Prostate gland (tissue), 2 donors: ENCODE measurements around the gene PLA2G4E. TPM values are rescaled to one million over a fixed set of nuclear protein-coding genes. Genes with fewer than 3 reads are reported as not detected.

Source experiments
- DNase-seq: peaks from one replicate; pipeline ENCODE4 v3.0.0-alpha.2; 2019; ENCODE audit warnings: low spot score
- H3K27ac ChIP-seq, 2 donors: fragments of 200-600 bp; sonication (generic); 2 replicates each; pipeline ENCODE4 v1.5.1; 2017 to 2019
- H3K27me3 ChIP-seq: fragments of 200-600 bp; sonication (generic); replicated peaks from 2 replicates; pipeline ENCODE4 v1.5.1; 2019; ENCODE audit not compliant: insufficient read depth
- H3K36me3 ChIP-seq, 2 donors: fragments of 200-600 bp; sonication (generic); 1 replicate in 1 of 2; 2 replicates in 1 of 2; pipeline versions ENCODE4 v1.5.1 to v1.8.1; 2017 to 2019
- H3K4me1 ChIP-seq: fragments of 200-600 bp; sonication (generic); replicated peaks from 2 replicates; pipeline ENCODE4 v1.5.1; 2019
- H3K4me3 ChIP-seq, 2 donors: fragments of 200-600 bp; sonication (generic); 2 replicates each; pipeline ENCODE4 v1.5.1; 2017 to 2019
- H3K9me3 ChIP-seq: fragments of 200-600 bp; sonication (generic); 2 replicates; pipeline ENCODE4 v1.5.1; 2017
- CTCF ChIP-seq, 4 experiments: fragments of 200-600 bp in 2 of 4; fragments of 450-650 bp in 2 of 4; sonication (generic) in 2 of 4; IDR thresholded peaks; 1 replicate in 3 of 4; 2 replicates in 1 of 4; pipeline ENCODE4 v1.5.1; 2016 to 2019; ENCODE audit warnings: antibody characterized with exemption in 4 of 4, mild to moderate bottlenecking in 2 of 4, moderate library complexity in 2 of 4
- POLR2A ChIP-seq: fragments of 450-650 bp; IDR thresholded peaks from one replicate; pipeline ENCODE4 v1.6.1; 2016; ENCODE audit warnings: antibody characterized with exemption, mild to moderate bottlenecking
- POLR2AphosphoS5 ChIP-seq: sonication (generic); formaldehyde crosslinking; IDR thresholded peaks from one replicate; pipeline ENCODE4 v1.6.1; 2017; ENCODE audit warnings: antibody characterized with exemption
- WGBS: methylation state at CpG from one replicate; pipeline ENCODE4 v1.1.5; 2018; 5-methylcytosine and 5-hydroxymethylcytosine counted together
- intact Hi-C: fragments of 100-400 bp; cut with DNase I; formaldehyde crosslinking; loops from one replicate; pipeline ENCODE4 v1.14.2; 2022
- total RNA-seq, 2 donors: library from RNA; depleted of rRNA; stranded (reverse); fragments of >200 nt; gene quantifications; one replicate each; pipeline ENCODE4 v1.1.0, GENCODE V29; 2016

PLA2G4E gene
- total RNA-seq, 2 donors from 2014 or later: 0.17 to 0.18 TPM

- intact Hi-C loops: no loop called here
- no peak for TF ChIP-seq POLR2A
- TF ChIP-seq POLR2AphosphoS5: no peak
- no peak for TF ChIP-seq CTCF (IDR thresholded peaks at IDR 0.05)
- H3K36me3 ChIP-seq: no peaks in the 10 kb centered on the region
- H3K27me3 ChIP-seq: no peaks in the 10 kb centered on the region
- 86% methylated on average over 22 of the region's 22 CpGs for WGBS
- no peaks in the 10 kb centered on the region for H3K9me3 ChIP-seq
- no peaks in the 10 kb centered on the region for H3K4me1 ChIP-seq
- H3K4me3 ChIP-seq: no peak overlapping the region
- DNase-seq: no peak
- H3K27ac ChIP-seq: no peak overlapping the region
These were observed 79.0 kb downstream of the PLA2G4E start for GRCh38 chr15:41941644-41942415.

DNA sequence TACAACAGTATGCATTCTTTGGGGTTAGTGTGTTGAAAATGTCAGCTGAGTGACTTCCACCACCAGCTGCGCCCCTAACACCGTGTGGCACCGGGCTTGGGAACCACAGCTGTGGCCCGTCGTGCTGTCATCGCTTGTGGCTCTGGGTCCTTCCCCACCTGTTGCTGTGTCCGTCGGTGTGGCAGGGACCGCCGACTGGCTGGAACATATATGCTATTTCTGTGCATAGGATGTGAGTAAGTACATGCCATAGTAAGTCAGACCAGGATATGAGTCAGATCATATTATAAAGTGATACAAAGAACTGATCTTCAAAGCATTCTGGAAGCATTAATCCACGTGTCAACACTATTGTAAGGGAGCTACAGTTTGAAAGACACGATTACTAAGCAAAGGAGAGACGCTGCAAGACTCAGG is 80.4 kb downstream of the PLA2G4E start:
- H3K36me3 ChIP-seq: no peaks in the 10 kb centered on the region
- 71% methylated on average over 13 of the region's 13 CpGs for WGBS
- no peak for DNase-seq

GRCh38 chr15:41939986-41940385 is 80.9 kb downstream of the PLA2G4E start:
- Histone ChIP-seq H3K36me3 (no peaks in the 10 kb centered on the region), H3K4me1 (no peaks in the 10 kb centered on the region), H3K4me3 (no peak overlapping the region), H3K27me3 (no peaks in the 10 kb centered on the region), H3K9me3 (no peaks in the 10 kb centered on the region), H3K27ac (no peak overlapping the region)
- no peak for DNase-seq
- intact Hi-C loops: no loop called here
- 85% methylated on average over 9 of the region's 9 CpGs for WGBS
- no peak for TF ChIP-seq CTCF (IDR thresholded peaks at IDR 0.05)
- no peak for TF ChIP-seq POLR2AphosphoS5
- no peak for TF ChIP-seq POLR2A

More for the DNA sequence above, 80.4 kb downstream of the PLA2G4E start:
- no peak for TF ChIP-seq POLR2AphosphoS5
- TF ChIP-seq CTCF (IDR thresholded peaks at IDR 0.05): no peak
- no peak for TF ChIP-seq POLR2A
- Histone ChIP-seq H3K4me3 (no peak overlapping the region), H3K4me1 (no peaks in the 10 kb centered on the region), H3K27ac (no peak overlapping the region), H3K9me3 (no peaks in the 10 kb centered on the region), H3K27me3 (no peaks in the 10 kb centered on the region)
- intact Hi-C loops: no loop called here

GRCh38 chr15:41937568-41937923 is 83.3 kb downstream of the PLA2G4E start:
- Histone ChIP-seq H3K36me3 (no peaks in the 10 kb centered on the region), H3K27ac (no peak overlapping the region), H3K9me3 (no peaks in the 10 kb centered on the region), H3K4me3 (no peak overlapping the region), H3K4me1 (no peaks in the 10 kb centered on the region), H3K27me3 (no peaks in the 10 kb centered on the region)
- TF ChIP-seq CTCF (IDR thresholded peaks at IDR 0.05) (no peak), POLR2A (no peak), POLR2AphosphoS5 (no peak)
- DNase-seq: no peak
- 48% methylated on average over 4 of the region's 4 CpGs for WGBS
- intact Hi-C loops: no loop called here
